Tibial nerve (tissue), 3 donors: ENCODE data around the gene MIPEP.

Source experiments
- POLR2A ChIP-seq, 2 donors: fragments of 450-650 bp; IDR thresholded peaks; one replicate each; pipeline ENCODE4 v1.6.1; 2017; ENCODE audit warnings: antibody characterized with exemption in 2 of 2, mild to moderate bottlenecking in 2 of 2, moderate library complexity in 2 of 2
- TF ChIP-seq, protein P1 (sequence below), 5 experiments: fragments of 200-600 bp in 3 of 5; fragments of 450-650 bp in 2 of 5; sonication (generic) in 3 of 5; IDR thresholded peaks; one replicate each; pipeline ENCODE4 v1.5.1; 2016 to 2019; ENCODE audit warnings: antibody characterized with exemption in 5 of 5, mild to moderate bottlenecking in 3 of 5, moderate library complexity in 2 of 5

DNA sequence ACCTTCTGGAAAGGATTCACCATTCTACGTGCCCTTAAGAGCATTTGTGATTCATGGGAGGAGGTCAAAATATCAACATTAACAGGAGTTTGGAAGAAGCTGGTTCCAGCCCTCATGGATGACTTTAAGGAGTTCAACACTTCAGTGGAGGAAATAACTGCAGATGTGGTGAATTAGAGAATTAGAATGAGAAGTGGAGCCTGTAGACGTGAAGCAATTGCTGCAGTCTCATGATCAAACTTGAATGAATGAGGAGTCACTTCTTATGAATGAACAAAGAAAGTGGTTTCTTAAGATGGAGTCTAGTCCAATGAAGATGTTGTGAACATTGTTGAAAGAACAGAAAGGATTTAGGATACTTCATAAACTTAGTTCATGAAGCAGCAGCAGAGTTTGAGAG is 189.9 kb downstream of the MIPEP start:
- TF ChIP-seq, protein P1, sequence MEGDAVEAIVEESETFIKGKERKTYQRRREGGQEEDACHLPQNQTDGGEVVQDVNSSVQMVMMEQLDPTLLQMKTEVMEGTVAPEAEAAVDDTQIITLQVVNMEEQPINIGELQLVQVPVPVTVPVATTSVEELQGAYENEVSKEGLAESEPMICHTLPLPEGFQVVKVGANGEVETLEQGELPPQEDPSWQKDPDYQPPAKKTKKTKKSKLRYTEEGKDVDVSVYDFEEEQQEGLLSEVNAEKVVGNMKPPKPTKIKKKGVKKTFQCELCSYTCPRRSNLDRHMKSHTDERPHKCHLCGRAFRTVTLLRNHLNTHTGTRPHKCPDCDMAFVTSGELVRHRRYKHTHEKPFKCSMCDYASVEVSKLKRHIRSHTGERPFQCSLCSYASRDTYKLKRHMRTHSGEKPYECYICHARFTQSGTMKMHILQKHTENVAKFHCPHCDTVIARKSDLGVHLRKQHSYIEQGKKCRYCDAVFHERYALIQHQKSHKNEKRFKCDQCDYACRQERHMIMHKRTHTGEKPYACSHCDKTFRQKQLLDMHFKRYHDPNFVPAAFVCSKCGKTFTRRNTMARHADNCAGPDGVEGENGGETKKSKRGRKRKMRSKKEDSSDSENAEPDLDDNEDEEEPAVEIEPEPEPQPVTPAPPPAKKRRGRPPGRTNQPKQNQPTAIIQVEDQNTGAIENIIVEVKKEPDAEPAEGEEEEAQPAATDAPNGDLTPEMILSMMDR (IDR thresholded peaks at IDR 0.05) = no peak
- TF ChIP-seq POLR2A (IDR thresholded peaks at IDR 0.05) = no peak
